Stomach (tissue), 8 donors: Measurements from ENCODE around the gene PCDHGA5. TPM values are rescaled to one million over a fixed set of nuclear protein-coding genes. Genes with fewer than 3 reads are reported as not detected.

Experiments used
- polyA plus RNA-seq, 3 donors: library from polyadenylated mRNA; stranded (reverse); fragments of 200-250 nt; gene quantifications; one replicate each; pipeline ENCODE4 v1.2.3, GENCODE V29; 2013
- total RNA-seq, 5 donors: library from RNA; depleted of rRNA; stranded (reverse); fragments of >200 nt; gene quantifications; one replicate each; pipeline versions ENCODE4 v1.1.0 to v1.2.3, GENCODE V29; 2014 to 2016
- donor health status: healthy with polysubstance abuse.
- donor health status: Bipolar disorder and iron deficiency.
- donor health status: healthy.

PCDHGA5 gene
- total and polyA plus RNA-seq, 8 donors = 0.15 to 6.7 (median 2.3) TPM; not detected in 3

Other genes starting within 250 kb of the PCDHGA5 start
Only the 30 nearest of the 36 such genes appear.
- gene PCDHB9, start 177.0 kb upstream of the PCDHGA5 start, total RNA-seq = under 1 TPM in 3 of 5 donors, not detected in 2; 0.14 to 0.92 (median 0.45) TPM
- under 1 TPM in 2 of 3 donors, not detected in 1; 0.08 to 0.19 TPM for gene PCDHB9, start 177.0 kb upstream of the PCDHGA5 start, polyA plus RNA-seq
- 10 to 100 TPM in 1 of 5 donors, 1 to 10 TPM in 3, under 1 TPM in 1; 0.58 to 18.3 (median 2.3) TPM for gene PCDHB10, start 171.8 kb upstream of the PCDHGA5 start, total RNA-seq
- gene PCDHB10, start 171.8 kb upstream of the PCDHGA5 start, polyA plus RNA-seq = under 1 TPM; 0.12 to 0.40 (median 0.15) TPM
- gene PCDHB11, start 164.5 kb upstream of the PCDHGA5 start, total RNA-seq = 1 to 10 TPM in 2 of 5 donors, under 1 TPM in 1, not detected in 2; 0.87 to 4.4 (median 1.3) TPM
- 1 to 10 TPM in 1 of 3 donors, under 1 TPM in 2; 0.12 to 1.1 (median 0.30) TPM for gene PCDHB11, start 164.5 kb upstream of the PCDHGA5 start, polyA plus RNA-seq
- gene PCDHB12, start 155.4 kb upstream of the PCDHGA5 start, total RNA-seq = 1 to 10 TPM in 4 of 5 donors, not detected in 1; 1.2 to 8.5 (median 2.9) TPM
- gene PCDHB12, start 155.4 kb upstream of the PCDHGA5 start, polyA plus RNA-seq = under 1 TPM; 0.19 to 0.31 (median 0.28) TPM
- 10 to 100 TPM in 1 of 5 donors, 1 to 10 TPM in 2, under 1 TPM in 2; under 0.01 to 28.1 (median 3.1) TPM for gene PCDHB13, start 150.2 kb upstream of the PCDHGA5 start, total RNA-seq
- gene PCDHB13, start 150.2 kb upstream of the PCDHGA5 start, polyA plus RNA-seq = under 1 TPM in 2 of 3 donors, not detected in 1; 0.12 to 0.28 TPM
- 1 to 10 TPM in 4 of 5 donors, not detected in 1; 1.3 to 6.4 (median 3.6) TPM for gene PCDHB14, start 140.8 kb upstream of the PCDHGA5 start, total RNA-seq
- 1 to 10 TPM in 1 of 3 donors, under 1 TPM in 2; 0.31 to 1.1 (median 0.44) TPM for gene PCDHB14, start 140.8 kb upstream of the PCDHGA5 start, polyA plus RNA-seq
- 1 to 10 TPM in 2 of 5 donors, under 1 TPM in 1, not detected in 2; 0.58 to 6.6 (median 2.2) TPM for gene PCDHB15, start 118.8 kb upstream of the PCDHGA5 start, total RNA-seq
- gene PCDHB15, start 118.8 kb upstream of the PCDHGA5 start, polyA plus RNA-seq = 1 to 10 TPM in 1 of 3 donors, under 1 TPM in 2; 0.44 to 1.2 (median 0.73) TPM
- 1 to 10 TPM in 1 of 5 donors, under 1 TPM in 1, not detected in 3; 0.43 to 4.8 TPM for gene SLC25A2, start 60.1 kb upstream of the PCDHGA5 start, total RNA-seq
- not detected for gene SLC25A2, start 60.1 kb upstream of the PCDHGA5 start, polyA plus RNA-seq
- 10 to 100 TPM; 22.0 to 89.8 (median 36.5) TPM for gene TAF7, start 43.4 kb upstream of the PCDHGA5 start, total RNA-seq
- 10 to 100 TPM; 32.6 to 46.1 (median 43.5) TPM for gene TAF7, start 43.4 kb upstream of the PCDHGA5 start, polyA plus RNA-seq
- under 1 TPM in 1 of 5 donors, not detected in 4; 0.18 TPM for gene PCDHGA1, start 33.6 kb upstream of the PCDHGA5 start, total RNA-seq
- gene PCDHGA1, start 33.6 kb upstream of the PCDHGA5 start, polyA plus RNA-seq = under 1 TPM in 1 of 3 donors, not detected in 2; 0.13 TPM
- 1 to 10 TPM; 1.2 to 3.5 (median 2.0) TPM for gene PCDHGA2, start 25.4 kb upstream of the PCDHGA5 start, total RNA-seq
- gene PCDHGA2, start 25.4 kb upstream of the PCDHGA5 start, polyA plus RNA-seq = under 1 TPM; 0.06 to 0.31 (median 0.18) TPM
- gene PCDHGA3, start 20.3 kb upstream of the PCDHGA5 start, total RNA-seq = 1 to 10 TPM in 3 of 5 donors, under 1 TPM in 1, not detected in 1; 0.58 to 6.7 (median 1.4) TPM
- gene PCDHGA3, start 20.3 kb upstream of the PCDHGA5 start, polyA plus RNA-seq = under 1 TPM in 1 of 3 donors, not detected in 2; 0.08 TPM
- 1 to 10 TPM in 1 of 5 donors, under 1 TPM in 3, not detected in 1; under 0.01 to 1.2 (median 0.68) TPM for gene PCDHGB1, start 14.1 kb upstream of the PCDHGA5 start, total RNA-seq
- gene PCDHGB1, start 14.1 kb upstream of the PCDHGA5 start, polyA plus RNA-seq = under 1 TPM in 1 of 3 donors, not detected in 2; 0.03 TPM
- gene PCDHGA4, start 9.1 kb upstream of the PCDHGA5 start, total RNA-seq = 1 to 10 TPM in 4 of 5 donors, under 1 TPM in 1; 0.29 to 9.3 (median 2.4) TPM
- gene PCDHGA4, start 9.1 kb upstream of the PCDHGA5 start, polyA plus RNA-seq = under 1 TPM in 1 of 3 donors, not detected in 2; 0.08 TPM
- 10 to 100 TPM in 1 of 5 donors, 1 to 10 TPM in 3, not detected in 1; 2.5 to 10.7 (median 8.1) TPM for gene PCDHGB2, start 4.2 kb upstream of the PCDHGA5 start, total RNA-seq
- gene PCDHGB2, start 4.2 kb upstream of the PCDHGA5 start, polyA plus RNA-seq = under 1 TPM in 1 of 3 donors, not detected in 2; 0.10 TPM
- gene PCDHGB3, start 6.1 kb downstream of the PCDHGA5 start, total RNA-seq = 1 to 10 TPM in 4 of 5 donors, under 1 TPM in 1; 0.87 to 8.8 (median 3.8) TPM
- gene PCDHGB3, start 6.1 kb downstream of the PCDHGA5 start, polyA plus RNA-seq = under 1 TPM in 2 of 3 donors, not detected in 1; 0.06 to 0.08 TPM
- 1 to 10 TPM in 3 of 5 donors, under 1 TPM in 2; 0.29 to 4.4 (median 1.8) TPM for gene PCDHGA6, start 9.7 kb downstream of the PCDHGA5 start, total RNA-seq
- gene PCDHGA6, start 9.7 kb downstream of the PCDHGA5 start, polyA plus RNA-seq = under 1 TPM in 2 of 3 donors, not detected in 1; 0.06 to 0.38 TPM
- gene PCDHGA7, start 18.6 kb downstream of the PCDHGA5 start, total RNA-seq = 10 to 100 TPM in 1 of 5 donors, 1 to 10 TPM in 2, under 1 TPM in 1, not detected in 1; 0.87 to 29.0 (median 2.7) TPM
- gene PCDHGA7, start 18.6 kb downstream of the PCDHGA5 start, polyA plus RNA-seq = under 1 TPM in 2 of 3 donors, not detected in 1; 0.06 to 0.30 TPM
- gene PCDHGB4, start 23.5 kb downstream of the PCDHGA5 start, total RNA-seq = 10 to 100 TPM in 1 of 5 donors, 1 to 10 TPM in 2, under 1 TPM in 2; 0.29 to 12.1 (median 1.2) TPM
- gene PCDHGB4, start 23.5 kb downstream of the PCDHGA5 start, polyA plus RNA-seq = under 1 TPM in 2 of 3 donors, not detected in 1; 0.12 to 0.45 TPM
- gene PCDHGA8, start 28.5 kb downstream of the PCDHGA5 start, total RNA-seq = 10 to 100 TPM in 1 of 5 donors, 1 to 10 TPM in 2, under 1 TPM in 2; under 0.01 to 12.5 (median 1.2) TPM
- gene PCDHGA8, start 28.5 kb downstream of the PCDHGA5 start, polyA plus RNA-seq = under 1 TPM in 2 of 3 donors, not detected in 1; 0.06 to 0.08 TPM
- 10 to 100 TPM in 2 of 5 donors, 1 to 10 TPM in 3; 1.8 to 16.8 (median 4.2) TPM for gene PCDHGB5, start 33.8 kb downstream of the PCDHGA5 start, total RNA-seq
- gene PCDHGB5, start 33.8 kb downstream of the PCDHGA5 start, polyA plus RNA-seq = under 1 TPM in 2 of 3 donors, not detected in 1; 0.35 to 0.75 TPM
- gene PCDHGA9, start 38.6 kb downstream of the PCDHGA5 start, total RNA-seq = 10 to 100 TPM in 1 of 5 donors, 1 to 10 TPM in 3, not detected in 1; 1.6 to 10.1 (median 3.2) TPM
- under 1 TPM in 2 of 3 donors, not detected in 1; 0.13 to 0.25 TPM for gene PCDHGA9, start 38.6 kb downstream of the PCDHGA5 start, polyA plus RNA-seq
- gene PCDHGB6, start 43.9 kb downstream of the PCDHGA5 start, total RNA-seq = 1 to 10 TPM in 3 of 5 donors, under 1 TPM in 1, not detected in 1; 0.29 to 6.2 (median 4.9) TPM
- under 1 TPM in 2 of 3 donors, not detected in 1; 0.31 to 0.50 TPM for gene PCDHGB6, start 43.9 kb downstream of the PCDHGA5 start, polyA plus RNA-seq
- 1 to 10 TPM in 3 of 5 donors, under 1 TPM in 1, not detected in 1; 0.89 to 7.0 (median 4.5) TPM for gene PCDHGA10, start 48.8 kb downstream of the PCDHGA5 start, total RNA-seq
- gene PCDHGA10, start 48.8 kb downstream of the PCDHGA5 start, polyA plus RNA-seq = under 1 TPM; 0.15 to 0.65 (median 0.44) TPM
- gene PCDHGB7, start 53.5 kb downstream of the PCDHGA5 start, total RNA-seq = 10 to 100 TPM in 3 of 5 donors, 1 to 10 TPM in 2; 3.6 to 19.3 (median 16.8) TPM
- gene PCDHGB7, start 53.5 kb downstream of the PCDHGA5 start, polyA plus RNA-seq = under 1 TPM; 0.56 to 0.61 (median 0.58) TPM
- 10 to 100 TPM in 1 of 5 donors, 1 to 10 TPM in 3, under 1 TPM in 1; 0.45 to 15.2 (median 2.9) TPM for gene PCDHGA11, start 56.9 kb downstream of the PCDHGA5 start, total RNA-seq
- gene PCDHGA11, start 56.9 kb downstream of the PCDHGA5 start, polyA plus RNA-seq = under 1 TPM; 0.25 to 0.48 (median 0.31) TPM
- gene PCDHGA12, start 66.3 kb downstream of the PCDHGA5 start, total RNA-seq = 1 to 10 TPM in 4 of 5 donors, under 1 TPM in 1; 0.58 to 7.4 (median 5.4) TPM
- under 1 TPM in 2 of 3 donors, not detected in 1; 0.12 to 0.20 TPM for gene PCDHGA12, start 66.3 kb downstream of the PCDHGA5 start, polyA plus RNA-seq
- gene PCDHGC3, start 111.8 kb downstream of the PCDHGA5 start, total RNA-seq = 10 to 100 TPM in 4 of 5 donors, 1 to 10 TPM in 1; 7.6 to 35.8 (median 18.8) TPM
- gene PCDHGC3, start 111.8 kb downstream of the PCDHGA5 start, polyA plus RNA-seq = 10 to 100 TPM; 20.0 to 30.3 (median 29.1) TPM
- 10 to 100 TPM in 1 of 5 donors, 1 to 10 TPM in 2, under 1 TPM in 1, not detected in 1; 0.87 to 15.4 (median 5.0) TPM for gene PCDHGC4, start 120.9 kb downstream of the PCDHGA5 start, total RNA-seq
- not detected for gene PCDHGC4, start 120.9 kb downstream of the PCDHGA5 start, polyA plus RNA-seq
- 1 to 10 TPM in 3 of 5 donors, not detected in 2; 2.0 to 3.5 (median 2.7) TPM for gene PCDHGC5, start 124.9 kb downstream of the PCDHGA5 start, total RNA-seq
- gene PCDHGC5, start 124.9 kb downstream of the PCDHGA5 start, polyA plus RNA-seq = under 1 TPM in 2 of 3 donors, not detected in 1; 0.08 to 0.12 TPM